ENCODE results near the gene PRND.

Gene PRND

GRCh38 chr20:4708036-4708435, 13.7 kb upstream of the PRND start:
- H3K4me3 ChIP-seq (ENCODE audit: low read depth, low read length): no peak overlapping the region
- DNase-seq (ENCODE audit: low read depth): no peak
- no peak for TF ChIP-seq CTCF (conservative IDR thresholded peaks at IDR 0.05; ENCODE audit: low read depth, low read length)

GRCh38 chr20:4708856-4709255, 12.9 kb upstream of the PRND start:
- no peak overlapping the region for H3K4me3 ChIP-seq (ENCODE audit: low read depth, low read length)
- TF ChIP-seq CTCF (conservative IDR thresholded peaks at IDR 0.05; ENCODE audit: low read depth, low read length): no peak
- DNase-seq (ENCODE audit: low read depth): no peak

GRCh38 chr20:4709261-4710105, 12.2 kb upstream of the PRND start:
- no peak overlapping the region for H3K4me3 ChIP-seq (ENCODE audit: low read depth, low read length)
- no peak for TF ChIP-seq CTCF (conservative IDR thresholded peaks at IDR 0.05; ENCODE audit: low read depth, low read length)
- DNase-seq (ENCODE audit: low read depth): no peak

GRCh38 chr20:4710106-4710475, 11.6 kb upstream of the PRND start:
- no peak for TF ChIP-seq CTCF (conservative IDR thresholded peaks at IDR 0.05; ENCODE audit: low read depth, low read length)
- DNase-seq (ENCODE audit: low read depth): no peak
- H3K4me3 ChIP-seq (ENCODE audit: low read depth, low read length): no peak overlapping the region

GRCh38 chr20:4711511-4711910, 10.2 kb upstream of the PRND start:
- no peak for TF ChIP-seq CTCF (conservative IDR thresholded peaks at IDR 0.05; ENCODE audit: low read depth, low read length)
- DNase-seq (ENCODE audit: low read depth): no peak
- no peak overlapping the region for H3K4me3 ChIP-seq (ENCODE audit: low read depth, low read length)

- no peak for DNase-seq (ENCODE audit: low read depth)
- no peak for TF ChIP-seq CTCF (conservative IDR thresholded peaks at IDR 0.05; ENCODE audit: low read depth, low read length)
- no peak overlapping the region for H3K4me3 ChIP-seq (ENCODE audit: low read depth, low read length)
Measured at GRCh38 chr20:4713401-4713800, 8.3 kb upstream of the PRND start.

GRCh38 chr20:4714818-4715217, 6.9 kb upstream of the PRND start:
- no peak for DNase-seq (ENCODE audit: low read depth)
- no peak overlapping the region for H3K4me3 ChIP-seq (ENCODE audit: low read depth, low read length)
- no peak for TF ChIP-seq CTCF (conservative IDR thresholded peaks at IDR 0.05; ENCODE audit: low read depth, low read length)
